GM12865 (cell line): ENCODE results near the gene FCMR.
A peak's percentile ranks its signal among the peaks of the same experiment; 100 is the strongest.

Experiments used
- DNase-seq: peaks from one replicate; pipeline ENCODE4 v3.0.0; 2010; ENCODE audit warnings: low read depth
- H3K4me3 ChIP-seq: 2 replicates; pipeline ENCODE4 v1.5.1; 2011; ENCODE audit warnings: mild to moderate bottlenecking, low read depth, low read length, control low read depth
- TF ChIP-seq, protein P1 (sequence below): IDR thresholded peaks from 2 replicates; pipeline ENCODE4 v1.5.1; 2011; ENCODE audit warnings: low read length, control low read depth, low read depth, inconsistent platforms; ENCODE audit not compliant: insufficient read depth; ENCODE audit errors: missing control alignments

FCMR gene

DNA sequence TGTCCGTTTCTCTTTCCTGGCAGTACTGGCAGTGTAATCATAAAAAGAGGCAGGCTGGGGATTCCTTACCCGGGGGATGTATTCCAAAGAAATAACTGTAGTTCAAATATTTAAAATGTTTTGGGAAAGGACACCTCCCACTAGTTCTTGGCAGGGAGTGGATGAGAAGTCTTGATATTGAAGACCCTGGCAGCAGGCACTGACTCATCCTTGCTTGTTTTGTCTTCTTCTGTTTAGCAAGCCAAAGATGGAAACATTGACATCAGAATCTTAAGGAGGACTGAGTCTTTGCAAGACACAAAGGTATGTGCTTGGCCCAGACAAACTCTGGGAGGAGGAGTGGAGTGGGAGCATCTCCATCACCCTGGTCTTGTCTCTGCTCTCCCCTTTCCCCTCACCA is 55.7 kb downstream of the FCMR start:
- TF ChIP-seq, protein P1, sequence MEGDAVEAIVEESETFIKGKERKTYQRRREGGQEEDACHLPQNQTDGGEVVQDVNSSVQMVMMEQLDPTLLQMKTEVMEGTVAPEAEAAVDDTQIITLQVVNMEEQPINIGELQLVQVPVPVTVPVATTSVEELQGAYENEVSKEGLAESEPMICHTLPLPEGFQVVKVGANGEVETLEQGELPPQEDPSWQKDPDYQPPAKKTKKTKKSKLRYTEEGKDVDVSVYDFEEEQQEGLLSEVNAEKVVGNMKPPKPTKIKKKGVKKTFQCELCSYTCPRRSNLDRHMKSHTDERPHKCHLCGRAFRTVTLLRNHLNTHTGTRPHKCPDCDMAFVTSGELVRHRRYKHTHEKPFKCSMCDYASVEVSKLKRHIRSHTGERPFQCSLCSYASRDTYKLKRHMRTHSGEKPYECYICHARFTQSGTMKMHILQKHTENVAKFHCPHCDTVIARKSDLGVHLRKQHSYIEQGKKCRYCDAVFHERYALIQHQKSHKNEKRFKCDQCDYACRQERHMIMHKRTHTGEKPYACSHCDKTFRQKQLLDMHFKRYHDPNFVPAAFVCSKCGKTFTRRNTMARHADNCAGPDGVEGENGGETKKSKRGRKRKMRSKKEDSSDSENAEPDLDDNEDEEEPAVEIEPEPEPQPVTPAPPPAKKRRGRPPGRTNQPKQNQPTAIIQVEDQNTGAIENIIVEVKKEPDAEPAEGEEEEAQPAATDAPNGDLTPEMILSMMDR = no peak
- no peak overlapping the region for H3K4me3 ChIP-seq
- no peak for DNase-seq

DNA sequence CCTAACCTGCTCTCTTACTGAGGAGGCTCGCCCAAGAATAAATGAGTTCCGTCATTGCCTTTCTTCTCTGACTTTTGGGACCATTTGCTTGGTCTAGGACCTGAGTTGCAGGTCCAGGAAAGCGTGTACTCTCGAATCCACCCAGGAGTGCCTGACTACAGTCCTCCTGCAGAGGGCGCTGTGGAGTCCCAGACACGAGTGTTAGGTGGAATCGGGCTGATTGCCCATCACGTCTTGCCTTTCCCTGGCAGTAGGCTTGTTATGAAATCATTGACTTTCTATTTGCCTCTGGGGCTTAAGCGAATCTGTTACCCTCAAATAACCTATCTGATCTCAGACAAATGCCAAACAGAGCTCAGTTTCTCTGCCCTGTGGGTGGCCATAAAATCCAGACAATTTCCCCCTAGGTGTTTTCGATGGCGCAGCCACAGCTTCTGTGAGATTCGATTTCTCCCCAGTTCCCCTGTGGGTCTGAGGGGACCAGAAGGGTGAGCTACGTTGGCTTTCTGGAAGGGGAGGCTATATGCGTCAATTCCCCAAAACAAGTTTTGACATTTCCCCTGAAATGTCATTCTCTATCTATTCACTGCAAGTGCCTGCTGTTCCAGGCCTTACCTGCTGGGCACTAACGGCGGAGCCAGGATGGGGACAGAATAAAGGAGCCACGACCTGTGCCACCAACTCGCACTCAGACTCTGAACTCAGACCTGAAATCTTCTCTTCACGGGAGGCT is 56.6 kb downstream of the FCMR start, which contains the start of gene IL20:
IL20 (plus strand) TSS at position 685 of the 733 bp plus-strand sequence. CDS start 230 bp downstream, outside the sequence.
- peak; percentile 73 for DNase-seq
- no peak within 1 kb of the TSS for H3K4me3 ChIP-seq
- TF ChIP-seq, protein P1 = peak; percentile 93

DNA sequence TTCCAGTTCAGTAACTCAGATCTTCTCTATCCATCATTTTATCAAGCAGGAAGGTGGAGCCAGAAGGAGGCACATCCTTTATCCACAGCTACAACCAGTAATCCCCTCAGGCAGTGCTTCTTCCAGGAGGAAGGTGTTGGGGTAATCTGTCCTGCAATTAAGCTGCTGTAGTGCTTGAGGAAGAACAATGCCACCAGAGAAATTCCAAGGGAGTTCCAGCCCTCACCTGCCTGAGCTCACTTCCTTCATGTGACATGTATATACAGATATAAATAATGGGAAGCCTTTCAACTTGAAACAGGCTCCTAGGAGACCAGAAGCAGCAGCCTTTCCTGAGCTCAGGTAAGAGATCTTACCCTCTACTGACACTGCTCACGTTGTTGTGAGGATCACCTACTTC is 58.5 kb downstream of the FCMR start:
- no peak overlapping the region for H3K4me3 ChIP-seq
- TF ChIP-seq, protein P1 = no peak
- DNase-seq = no peak

DNA sequence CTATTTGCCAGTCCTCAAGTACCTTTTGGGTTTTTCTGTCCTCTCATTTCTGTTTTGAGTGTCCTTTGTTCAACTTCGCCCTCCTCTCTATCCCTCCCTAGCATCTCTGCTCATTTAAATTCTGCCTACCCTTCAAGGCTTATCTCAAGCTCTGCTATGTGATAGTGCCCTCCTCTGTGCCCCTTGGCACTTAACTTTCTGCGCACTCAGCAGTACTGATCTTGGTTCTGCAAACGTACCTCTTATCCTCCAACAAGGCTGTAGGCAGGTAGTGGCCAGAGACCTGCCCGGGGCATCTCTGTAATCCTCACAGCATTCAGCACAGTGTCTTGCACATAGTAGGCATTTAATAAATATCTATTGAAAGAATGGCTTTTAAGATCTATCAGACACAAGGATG is 61.6 kb downstream of the FCMR start:
- TF ChIP-seq, protein P1 = no peak
- H3K4me3 ChIP-seq = no peak overlapping the region
- no peak for DNase-seq

DNA sequence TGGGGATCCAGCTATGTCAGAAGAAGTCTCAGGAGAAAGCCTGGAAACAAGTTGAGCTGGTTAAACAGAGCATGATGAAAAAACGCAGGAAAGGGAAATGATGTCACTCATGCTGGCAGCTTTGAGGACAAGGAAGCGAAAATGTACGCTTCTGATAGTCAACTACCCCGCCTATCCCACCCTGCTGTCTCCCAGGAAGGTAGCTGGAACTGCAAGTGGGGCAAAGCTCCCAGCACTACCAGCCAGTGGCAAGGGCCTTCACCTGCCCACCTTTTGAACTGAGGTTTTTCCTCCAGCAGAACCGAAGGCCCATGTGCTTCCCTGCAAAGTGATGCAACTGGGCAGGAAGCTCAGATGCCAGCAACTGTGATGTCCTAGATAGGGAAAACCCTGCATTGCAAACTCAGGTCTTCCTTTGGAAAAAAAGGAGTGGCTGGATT is 62.6 kb downstream of the FCMR start:
- DNase-seq = no peak

DNA sequence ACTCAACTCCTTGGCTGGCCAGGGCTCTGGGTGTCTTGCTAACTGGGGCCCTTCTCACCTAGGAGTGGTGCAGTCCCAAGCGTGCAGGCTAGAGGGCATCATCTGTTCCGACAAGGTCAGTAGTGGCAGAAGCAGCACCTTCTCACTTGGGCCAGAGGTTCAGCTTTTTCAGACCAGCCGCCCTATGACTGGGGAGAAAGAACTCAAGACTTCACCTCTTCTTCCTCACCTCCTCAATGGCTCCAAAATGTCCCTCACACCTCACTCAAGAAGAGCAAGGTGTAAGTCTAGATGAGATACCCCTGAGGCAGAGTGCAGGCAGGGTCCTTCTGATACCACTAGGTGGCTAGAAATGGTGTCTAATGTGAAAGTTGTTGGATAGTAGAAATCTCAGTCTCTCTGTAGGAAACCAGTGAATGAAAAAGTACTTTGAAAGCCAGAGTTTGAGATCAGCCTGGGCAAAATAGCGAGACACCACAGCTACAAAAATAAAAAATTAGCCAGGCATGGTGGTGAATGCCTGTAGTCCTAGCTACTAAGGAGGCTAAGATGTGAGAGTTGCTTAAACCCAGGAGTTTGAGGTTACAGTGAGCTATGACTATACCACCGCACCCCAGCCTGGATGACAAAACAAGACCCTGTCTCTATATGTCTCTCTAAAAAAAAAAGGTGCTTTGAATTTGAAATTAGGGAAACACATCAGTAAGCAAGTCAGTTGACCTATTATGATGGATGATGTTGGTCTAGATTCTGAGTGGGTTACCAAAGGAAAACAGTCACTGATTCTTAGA is 64.9 kb downstream of the FCMR start:
- peak; percentile 39 for DNase-seq
- no peak overlapping the region for H3K4me3 ChIP-seq
- TF ChIP-seq, protein P1 = peak; percentile 39

More for the DNA sequence above, 62.6 kb downstream of the FCMR start:
- TF ChIP-seq, protein P1 = no peak
- no peak overlapping the region for H3K4me3 ChIP-seq
